ENCODE measurements around the gene NDEL1.

The NDEL1 gene

DNA sequence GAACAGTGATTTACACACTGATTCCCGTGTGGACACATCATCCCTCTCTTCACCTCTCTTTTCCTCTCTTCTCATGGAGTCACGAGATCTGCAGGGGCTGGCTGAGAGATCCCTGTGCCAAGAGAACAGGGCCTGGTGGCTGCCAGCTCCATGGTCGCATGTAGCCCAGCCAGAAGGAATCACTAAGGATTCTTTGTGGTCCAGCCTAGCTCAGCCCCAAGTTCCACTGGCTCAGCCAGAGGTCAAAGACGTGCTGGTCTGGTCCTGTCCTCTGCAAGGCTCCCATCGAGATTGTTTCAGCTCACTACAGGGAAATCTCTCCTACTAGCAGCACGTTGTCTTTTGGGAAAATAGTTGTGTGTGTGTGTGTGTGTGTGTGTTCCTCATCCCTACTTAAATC lies 66.4 kb downstream of the NDEL1 start:
- DNase-seq (ENCODE audit: low spot score) = no peak

DNA sequence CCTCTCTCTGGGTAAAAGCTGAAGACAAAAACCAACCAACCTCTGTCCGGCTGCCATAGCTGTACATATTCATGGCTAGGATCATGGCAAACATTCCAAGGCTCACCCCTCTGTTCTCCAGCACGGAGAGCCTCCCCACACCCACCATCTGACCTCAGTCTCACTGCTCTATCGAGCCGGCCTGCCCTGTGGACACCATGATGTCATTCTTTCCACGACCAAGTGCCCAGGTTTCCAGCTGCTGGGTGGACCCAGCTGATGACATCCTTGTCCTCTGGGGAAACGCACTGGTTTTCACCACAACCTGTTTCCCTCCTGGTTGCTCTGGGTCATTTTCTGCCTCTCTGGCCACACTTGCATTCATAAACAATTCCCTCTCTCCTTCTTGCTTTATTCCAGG lies 67.7 kb downstream of the NDEL1 start:
- DNase-seq (ENCODE audit: low spot score) = no peak

DNA sequence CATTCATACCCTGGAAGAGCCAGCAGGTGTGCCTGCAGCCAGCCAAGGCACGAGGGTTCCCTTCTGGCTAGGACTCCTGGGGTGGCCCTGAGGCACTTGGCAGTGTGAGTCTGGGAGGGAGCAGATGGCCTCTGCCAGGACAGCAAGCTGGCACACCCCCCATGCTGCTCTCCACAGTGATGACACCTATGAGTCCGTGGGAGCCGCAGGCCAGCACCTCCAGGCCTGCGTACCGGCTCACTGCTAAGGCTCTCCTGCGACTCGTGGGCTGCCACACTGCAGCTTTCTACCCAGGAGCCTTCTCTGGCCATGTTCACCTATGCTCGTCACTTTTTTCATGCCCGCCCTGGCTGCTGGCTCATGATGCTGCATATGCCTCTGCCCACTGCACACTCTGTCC lies 68.1 kb downstream of the NDEL1 start:
- no peak for DNase-seq (ENCODE audit: low spot score)

DNA sequence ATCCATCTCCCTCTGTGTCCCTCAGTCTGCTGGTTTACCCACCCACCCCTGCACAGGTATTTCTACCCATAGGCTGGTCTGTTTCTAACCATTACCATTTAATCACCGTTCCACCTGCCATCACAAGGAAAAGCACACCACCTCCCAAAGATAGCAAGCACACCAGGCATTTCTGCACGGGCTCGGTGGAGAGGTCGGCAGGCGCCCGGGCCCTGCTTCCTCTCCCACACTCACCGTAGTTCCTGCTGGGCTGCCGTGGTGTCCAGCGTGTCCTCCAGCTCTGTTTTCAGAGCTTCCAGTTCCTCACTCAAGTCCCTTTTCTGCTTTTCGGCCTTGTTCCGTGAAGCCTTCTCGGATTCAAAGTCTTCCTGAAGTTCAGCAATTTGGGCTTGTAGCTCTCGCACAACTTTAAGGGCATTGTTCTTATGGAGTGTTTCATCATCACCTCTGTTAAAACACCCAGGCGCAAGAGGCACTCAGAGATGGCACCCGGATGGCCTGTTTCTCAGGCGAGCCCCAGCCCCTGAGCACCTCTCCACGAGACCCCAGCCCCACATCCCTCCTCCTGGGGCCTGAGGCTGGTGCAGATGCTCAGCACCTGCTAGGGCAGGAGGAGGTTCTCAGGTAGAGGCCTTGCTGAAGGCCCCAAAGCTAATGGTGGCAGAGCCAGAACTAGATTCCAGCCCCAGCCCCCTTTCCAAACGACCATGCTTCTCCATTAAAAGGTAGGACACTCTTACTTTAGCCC lies 69.0 kb downstream of the NDEL1 start:
- no peak for DNase-seq (ENCODE audit: low spot score)

DNA sequence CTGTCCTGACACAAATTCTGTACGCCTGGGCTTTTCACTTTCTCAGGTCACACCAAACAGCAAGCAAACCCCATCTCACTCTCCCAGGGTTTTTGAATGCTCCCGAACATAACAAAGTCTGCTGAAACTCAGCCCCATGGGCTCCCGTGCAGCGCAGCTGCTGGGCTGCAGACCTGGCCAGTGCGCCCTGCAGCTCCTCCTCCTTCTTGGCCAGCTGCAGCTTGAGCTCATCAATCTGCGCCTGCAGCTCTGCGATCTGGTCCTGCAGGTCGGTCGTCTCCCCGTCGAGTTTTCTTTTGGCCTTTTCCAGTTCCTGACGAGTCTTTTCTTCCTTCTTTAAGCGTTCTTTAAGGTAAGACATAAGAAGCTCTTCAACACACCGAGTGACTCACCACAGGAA lies 70.5 kb downstream of the NDEL1 start:
- DNase-seq (ENCODE audit: low spot score) = no peak

DNA sequence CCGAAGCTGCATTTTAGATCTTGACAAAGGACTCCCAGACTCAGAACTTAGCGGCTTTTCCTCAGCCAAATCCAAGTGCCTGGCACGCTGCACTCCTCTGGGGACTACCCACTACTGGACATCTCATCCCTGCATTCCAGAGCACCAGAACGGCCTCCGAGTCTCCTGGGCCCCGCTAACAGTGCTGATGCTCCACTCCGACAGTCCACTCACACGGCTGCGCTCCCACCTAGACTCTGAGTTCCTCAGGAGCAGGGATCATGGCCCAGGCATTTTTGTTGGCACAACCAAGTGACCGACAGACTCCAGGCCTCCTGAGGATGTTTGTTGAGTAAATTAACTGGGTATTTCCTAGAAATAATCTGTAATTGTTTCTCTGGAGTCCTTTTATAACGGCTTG lies 79.1 kb downstream of the NDEL1 start:
- DNase-seq (ENCODE audit: low spot score) = no peak

Small RNAs within 50 kb of the gene (small RNA-seq; reads per million reads assigned to genes)
- gene RNU7-43P = 0 reads per million in 2 experiments
